HTR-8/SVneo (cell line): Measurements from ENCODE around the gene CCDC112.

Experiments
- DNase-seq: peaks from one replicate; pipeline ENCODE4 v3.0.0; 2011; ENCODE audit warnings: low spot score, mixed read lengths; ENCODE audit not compliant: insufficient read length
- FAIRE-seq: peaks from 2 replicates; lab custom pipeline; 2011; peaks lifted over from hg19 to GRCh38; lab: Jason Lieb, UNC

Gene CCDC112

GRCh38 chr5:115319007-115319406, 22.6 kb upstream of the CCDC112 start:
- FAIRE-seq: no peak

GRCh38 chr5:115317736-115318135, 21.3 kb upstream of the CCDC112 start:
- DNase-seq (no peak), FAIRE-seq (no peak)

More at GRCh38 chr5:115319007-115319406, 22.6 kb upstream of the CCDC112 start:
- no peak for DNase-seq

- no peak for FAIRE-seq
Observed at GRCh38 chr5:115317320-115317719, 20.9 kb upstream of the CCDC112 start.

GRCh38 chr5:115313632-115314031, 17.2 kb upstream of the CCDC112 start:
- FAIRE-seq (no peak), DNase-seq (no peak)

More at GRCh38 chr5:115317320-115317719, 20.9 kb upstream of the CCDC112 start:
- DNase-seq: no peak

GRCh38 chr5:115313052-115313451, 16.6 kb upstream of the CCDC112 start:
- no peak for DNase-seq
- FAIRE-seq: no peak

GRCh38 chr5:115309751-115310370, 13.4 kb upstream of the CCDC112 start:
- DNase-seq (peak; percentile 14), FAIRE-seq (no peak)

- no peak for FAIRE-seq
- DNase-seq: no peak
Observed at GRCh38 chr5:115308815-115309214, 12.4 kb upstream of the CCDC112 start.

- DNase-seq (no peak), FAIRE-seq (no peak)
Observed at GRCh38 chr5:115306011-115306536, 9.6 kb upstream of the CCDC112 start.

- FAIRE-seq: no peak
Observed at GRCh38 chr5:115304496-115304895, 8.0 kb upstream of the CCDC112 start.

GRCh38 chr5:115298811-115299210, 2.4 kb upstream of the CCDC112 start:
- DNase-seq (no peak), FAIRE-seq (no peak)

More at GRCh38 chr5:115304496-115304895, 8.0 kb upstream of the CCDC112 start:
- DNase-seq: no peak

GRCh38 chr5:115297031-115297430, 577 bp upstream of the CCDC112 start:
- FAIRE-seq (no peak), DNase-seq (no peak)

- no peak for DNase-seq
Observed at GRCh38 chr5:115295777-115296123, 704 bp downstream of the CCDC112 start.

GRCh38 chr5:115291397-115291796, 5.1 kb downstream of the CCDC112 start:
- DNase-seq: no peak
- FAIRE-seq: no peak

More at GRCh38 chr5:115295777-115296123, 704 bp downstream of the CCDC112 start:
- no peak for FAIRE-seq

GRCh38 chr5:115289104-115289503, 7.3 kb downstream of the CCDC112 start:
- FAIRE-seq (no peak), DNase-seq (no peak)

- FAIRE-seq (no peak), DNase-seq (no peak)
Observed at GRCh38 chr5:115284021-115284420, 12.4 kb downstream of the CCDC112 start.

GRCh38 chr5:115282131-115282530, 14.3 kb downstream of the CCDC112 start:
- DNase-seq: no peak
- no peak for FAIRE-seq

GRCh38 chr5:115274584-115274983, 21.9 kb downstream of the CCDC112 start:
- DNase-seq (no peak), FAIRE-seq (no peak)

GRCh38 chr5:115272297-115272958, 24.0 kb downstream of the CCDC112 start:
- DNase-seq (no peak), FAIRE-seq (no peak)

GRCh38 chr5:115271295-115272050, 25.0 kb downstream of the CCDC112 start:
- no peak for FAIRE-seq
- DNase-seq: no peak

GRCh38 chr5:115267617-115268016, 28.8 kb downstream of the CCDC112 start:
- FAIRE-seq (no peak), DNase-seq (no peak)

- DNase-seq (no peak), FAIRE-seq (no peak)
Observed at GRCh38 chr5:115265220-115265619, 31.2 kb downstream of the CCDC112 start.
